ENCODE results near the gene SPPL3.

Gene SPPL3

DNA sequence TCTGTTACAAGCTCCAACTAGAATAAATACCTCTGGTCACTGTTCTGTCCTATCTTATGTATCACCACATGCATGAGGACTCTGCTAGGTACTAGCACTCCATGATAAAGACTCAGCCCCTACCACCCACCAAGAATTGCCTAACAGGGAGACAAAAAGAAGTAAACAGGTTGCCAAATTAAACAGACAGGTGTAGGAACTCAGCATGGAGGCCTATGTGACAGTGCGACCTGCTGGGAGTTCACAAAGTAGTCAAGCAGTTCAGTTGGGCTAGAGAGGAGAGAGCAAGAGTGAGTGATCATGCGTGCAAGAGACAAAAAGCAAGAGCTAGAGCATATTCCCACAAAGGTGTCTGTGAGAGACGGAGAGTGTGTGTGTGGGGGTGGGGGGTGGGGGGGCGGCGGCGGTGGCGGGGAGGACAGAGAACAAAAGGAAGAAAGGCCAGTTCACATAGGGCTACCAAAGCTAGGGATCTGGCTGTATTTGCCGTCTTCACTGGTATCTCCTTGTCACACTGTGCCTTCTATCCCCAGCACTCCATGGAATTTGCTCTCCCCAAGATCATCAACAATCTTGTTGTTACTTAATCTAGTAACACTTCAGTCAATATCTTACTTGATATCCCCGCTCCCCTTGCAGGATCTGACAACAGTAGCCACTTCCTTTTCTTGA is 81.2 kb downstream of the SPPL3 start (continued):
- TF ChIP-seq BACH2 (CRISPR knock-in tag; IDR thresholded peaks at IDR 0.05; ENCODE audit: borderline replicate concordance) (no peak), SNAI2 (CRISPR knock-in tag; IDR thresholded peaks at IDR 0.05) (no peak), TSHZ2 (CRISPR knock-in tag; IDR thresholded peaks at IDR 0.05) (no peak), ZC3H10 (CRISPR knock-in tag; IDR thresholded peaks at IDR 0.05) (no peak)
- TF ChIP-seq, protein P1, sequence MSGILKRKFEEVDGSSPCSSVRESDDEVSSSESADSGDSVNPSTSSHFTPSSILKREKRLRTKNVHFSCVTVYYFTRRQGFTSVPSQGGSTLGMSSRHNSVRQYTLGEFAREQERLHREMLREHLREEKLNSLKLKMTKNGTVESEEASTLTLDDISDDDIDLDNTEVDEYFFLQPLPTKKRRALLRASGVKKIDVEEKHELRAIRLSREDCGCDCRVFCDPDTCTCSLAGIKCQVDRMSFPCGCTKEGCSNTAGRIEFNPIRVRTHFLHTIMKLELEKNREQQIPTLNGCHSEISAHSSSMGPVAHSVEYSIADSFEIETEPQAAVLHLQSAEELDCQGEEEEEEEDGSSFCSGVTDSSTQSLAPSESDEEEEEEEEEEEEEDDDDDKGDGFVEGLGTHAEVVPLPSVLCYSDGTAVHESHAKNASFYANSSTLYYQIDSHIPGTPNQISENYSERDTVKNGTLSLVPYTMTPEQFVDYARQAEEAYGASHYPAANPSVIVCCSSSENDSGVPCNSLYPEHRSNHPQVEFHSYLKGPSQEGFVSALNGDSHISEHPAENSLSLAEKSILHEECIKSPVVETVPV (CRISPR knock-in tag; IDR thresholded peaks at IDR 0.05) = no peak

DNA sequence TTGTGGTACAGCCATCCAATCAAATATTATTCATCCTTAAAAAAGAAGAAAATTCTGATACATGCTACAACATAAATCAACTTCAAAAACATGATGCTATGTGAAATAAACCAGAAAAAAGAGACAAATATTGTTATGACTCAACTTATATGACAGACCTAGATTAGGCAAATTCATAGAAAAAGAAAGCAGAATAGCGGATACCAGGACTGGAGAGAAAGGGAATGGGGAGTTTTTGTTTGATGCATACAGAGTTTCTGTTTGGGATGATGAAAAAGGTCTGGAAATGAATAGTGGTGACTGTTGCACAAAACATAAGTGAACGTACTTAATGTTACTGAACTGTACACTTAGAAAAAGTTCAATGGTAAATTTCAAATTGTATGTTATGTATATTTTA is 82.3 kb downstream of the SPPL3 start:
- no peak for TF ChIP-seq CSDC2 (CRISPR knock-in tag; IDR thresholded peaks at IDR 0.05)
- no peak for TF ChIP-seq ESRRG (CRISPR knock-in tag; IDR thresholded peaks at IDR 0.05)
- TF ChIP-seq TSHZ2 (CRISPR knock-in tag; IDR thresholded peaks at IDR 0.05) = no peak
- TF ChIP-seq RARB (CRISPR knock-in tag; IDR thresholded peaks at IDR 0.05) = no peak
- no peak for TF ChIP-seq GLIS3 (CRISPR knock-in tag; IDR thresholded peaks at IDR 0.05)
- no peak for TF ChIP-seq OSR1 (CRISPR knock-in tag; IDR thresholded peaks at IDR 0.05)
- TF ChIP-seq ZC3H10 (CRISPR knock-in tag; IDR thresholded peaks at IDR 0.05) = no peak
- TF ChIP-seq ZNF8 (CRISPR knock-in tag; IDR thresholded peaks at IDR 0.05) = no peak
- TF ChIP-seq ZFP30 (CRISPR knock-in tag; IDR thresholded peaks at IDR 0.05) = no peak
- TF ChIP-seq ARNTL (CRISPR knock-in tag; IDR thresholded peaks at IDR 0.05; ENCODE audit: borderline replicate concordance, low read depth) = no peak
- TF ChIP-seq BACH2 (CRISPR knock-in tag; IDR thresholded peaks at IDR 0.05; ENCODE audit: borderline replicate concordance) = no peak
- no peak for TF ChIP-seq SNAI2 (CRISPR knock-in tag; IDR thresholded peaks at IDR 0.05)
- TF ChIP-seq TOX (CRISPR knock-in tag; IDR thresholded peaks at IDR 0.05; ENCODE audit: borderline replicate concordance) = no peak
- ATAC-seq = no peak

GRCh38 chr12:120820884-120821510 is 83.2 kb downstream of the SPPL3 start:
- TF ChIP-seq GLIS3 (CRISPR knock-in tag; IDR thresholded peaks at IDR 0.05) = no peak
- no peak for TF ChIP-seq CSDC2 (CRISPR knock-in tag; IDR thresholded peaks at IDR 0.05)
- TF ChIP-seq, protein P2, sequence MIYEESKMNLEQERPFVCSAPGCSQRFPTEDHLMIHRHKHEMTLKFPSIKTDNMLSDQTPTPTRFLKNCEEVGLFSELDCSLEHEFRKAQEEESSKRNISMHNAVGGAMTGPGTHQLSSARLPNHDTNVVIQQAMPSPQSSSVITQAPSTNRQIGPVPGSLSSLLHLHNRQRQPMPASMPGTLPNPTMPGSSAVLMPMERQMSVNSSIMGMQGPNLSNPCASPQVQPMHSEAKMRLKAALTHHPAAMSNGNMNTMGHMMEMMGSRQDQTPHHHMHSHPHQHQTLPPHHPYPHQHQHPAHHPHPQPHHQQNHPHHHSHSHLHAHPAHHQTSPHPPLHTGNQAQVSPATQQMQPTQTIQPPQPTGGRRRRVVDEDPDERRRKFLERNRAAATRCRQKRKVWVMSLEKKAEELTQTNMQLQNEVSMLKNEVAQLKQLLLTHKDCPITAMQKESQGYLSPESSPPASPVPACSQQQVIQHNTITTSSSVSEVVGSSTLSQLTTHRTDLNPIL (CRISPR knock-in tag; IDR thresholded peaks at IDR 0.05; ENCODE audit: low read depth) = no peak
- no peak for TF ChIP-seq ZNF70 (CRISPR knock-in tag; IDR thresholded peaks at IDR 0.05)
- TF ChIP-seq ZC3H10 (CRISPR knock-in tag; IDR thresholded peaks at IDR 0.05) = no peak
- TF ChIP-seq, protein P3, sequence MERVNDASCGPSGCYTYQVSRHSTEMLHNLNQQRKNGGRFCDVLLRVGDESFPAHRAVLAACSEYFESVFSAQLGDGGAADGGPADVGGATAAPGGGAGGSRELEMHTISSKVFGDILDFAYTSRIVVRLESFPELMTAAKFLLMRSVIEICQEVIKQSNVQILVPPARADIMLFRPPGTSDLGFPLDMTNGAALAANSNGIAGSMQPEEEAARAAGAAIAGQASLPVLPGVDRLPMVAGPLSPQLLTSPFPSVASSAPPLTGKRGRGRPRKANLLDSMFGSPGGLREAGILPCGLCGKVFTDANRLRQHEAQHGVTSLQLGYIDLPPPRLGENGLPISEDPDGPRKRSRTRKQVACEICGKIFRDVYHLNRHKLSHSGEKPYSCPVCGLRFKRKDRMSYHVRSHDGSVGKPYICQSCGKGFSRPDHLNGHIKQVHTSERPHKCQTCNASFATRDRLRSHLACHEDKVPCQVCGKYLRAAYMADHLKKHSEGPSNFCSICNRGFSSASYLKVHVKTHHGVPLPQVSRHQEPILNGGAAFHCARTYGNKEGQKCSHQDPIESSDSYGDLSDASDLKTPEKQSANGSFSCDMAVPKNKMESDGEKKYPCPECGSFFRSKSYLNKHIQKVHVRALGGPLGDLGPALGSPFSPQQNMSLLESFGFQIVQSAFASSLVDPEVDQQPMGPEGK (CRISPR knock-in tag; IDR thresholded peaks at IDR 0.05; ENCODE audit: borderline replicate concordance) = no peak
- no peak for TF ChIP-seq SNAI2 (CRISPR knock-in tag; IDR thresholded peaks at IDR 0.05)
- TF ChIP-seq OSR1 (CRISPR knock-in tag; IDR thresholded peaks at IDR 0.05) = no peak
- no peak for TF ChIP-seq POU6F1 (CRISPR knock-in tag; IDR thresholded peaks at IDR 0.05; ENCODE audit: borderline replicate concordance, low read depth)
- no peak for TF ChIP-seq ESRRG (CRISPR knock-in tag; IDR thresholded peaks at IDR 0.05)
- TF ChIP-seq ZNF565 (CRISPR knock-in tag; conservative IDR thresholded peaks at IDR 0.05; ENCODE audit: low read depth) = no peak
- no peak for ATAC-seq

Measured in SK-N-SH treated with all-trans-retinoic acid at 6 μM for 48 hours (cell line).